ENCODE data around the gene FCSK. TPM values are rescaled to one million over a fixed set of nuclear protein-coding genes. Genes with fewer than 3 reads are reported as not detected.

FCSK gene
- total and polyA plus RNA-seq, 10 of the 15 experiments (the other 5 are each of a cell fraction or from before 2014, with no cell fraction given): 0.60 to 17.6 (median 7.4) TPM

DNA sequence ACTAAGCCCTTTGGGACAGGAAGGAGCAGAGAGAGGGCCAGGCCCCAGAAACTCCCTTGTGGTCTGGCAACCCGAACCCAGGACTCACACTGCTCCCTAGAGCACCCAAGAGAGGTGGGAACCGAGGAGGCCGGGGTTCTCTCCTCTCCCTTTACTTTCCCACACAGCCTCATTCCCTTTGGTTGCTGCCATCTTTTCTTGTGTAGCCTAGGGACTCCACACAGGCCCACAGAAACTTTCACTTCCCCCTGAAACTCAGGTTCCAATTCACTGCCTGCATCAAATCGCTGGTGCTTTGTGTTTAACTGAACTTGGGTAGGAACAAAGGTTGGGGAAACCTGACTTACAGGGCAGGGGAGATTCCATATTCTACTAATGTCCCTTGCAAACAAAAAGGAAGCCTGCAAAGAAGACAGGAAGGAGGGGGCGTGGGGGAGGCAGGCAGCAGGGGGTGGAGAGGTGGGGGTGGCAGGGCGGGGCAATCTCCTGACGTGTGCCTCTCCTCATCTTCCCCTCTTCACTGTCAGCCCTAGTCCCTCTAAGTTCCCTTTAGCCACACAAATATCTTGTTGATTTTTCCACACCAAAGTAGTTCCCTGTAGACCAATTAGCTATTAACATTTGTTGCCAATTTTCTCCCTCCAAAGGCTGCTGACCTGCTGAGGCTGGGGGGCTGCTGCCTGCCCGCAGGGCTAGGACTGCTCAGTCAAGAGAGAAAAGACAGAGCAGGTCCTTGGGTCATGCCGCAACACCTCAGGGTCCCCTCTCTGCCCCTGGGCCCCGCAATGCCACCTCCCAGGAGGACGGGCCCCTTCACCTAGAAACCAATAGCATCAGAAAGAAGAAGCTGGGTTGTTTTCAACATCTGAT lies 23.5 kb upstream of the FCSK start (continued):
- TF ChIP-seq, protein P1, sequence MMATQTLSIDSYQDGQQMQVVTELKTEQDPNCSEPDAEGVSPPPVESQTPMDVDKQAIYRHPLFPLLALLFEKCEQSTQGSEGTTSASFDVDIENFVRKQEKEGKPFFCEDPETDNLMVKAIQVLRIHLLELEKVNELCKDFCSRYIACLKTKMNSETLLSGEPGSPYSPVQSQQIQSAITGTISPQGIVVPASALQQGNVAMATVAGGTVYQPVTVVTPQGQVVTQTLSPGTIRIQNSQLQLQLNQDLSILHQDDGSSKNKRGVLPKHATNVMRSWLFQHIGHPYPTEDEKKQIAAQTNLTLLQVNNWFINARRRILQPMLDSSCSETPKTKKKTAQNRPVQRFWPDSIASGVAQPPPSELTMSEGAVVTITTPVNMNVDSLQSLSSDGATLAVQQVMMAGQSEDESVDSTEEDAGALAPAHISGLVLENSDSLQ (IDR thresholded peaks at IDR 0.05): peak; percentile 27; the same call in 1 of the 2 replicates
- TF ChIP-seq, protein P2, sequence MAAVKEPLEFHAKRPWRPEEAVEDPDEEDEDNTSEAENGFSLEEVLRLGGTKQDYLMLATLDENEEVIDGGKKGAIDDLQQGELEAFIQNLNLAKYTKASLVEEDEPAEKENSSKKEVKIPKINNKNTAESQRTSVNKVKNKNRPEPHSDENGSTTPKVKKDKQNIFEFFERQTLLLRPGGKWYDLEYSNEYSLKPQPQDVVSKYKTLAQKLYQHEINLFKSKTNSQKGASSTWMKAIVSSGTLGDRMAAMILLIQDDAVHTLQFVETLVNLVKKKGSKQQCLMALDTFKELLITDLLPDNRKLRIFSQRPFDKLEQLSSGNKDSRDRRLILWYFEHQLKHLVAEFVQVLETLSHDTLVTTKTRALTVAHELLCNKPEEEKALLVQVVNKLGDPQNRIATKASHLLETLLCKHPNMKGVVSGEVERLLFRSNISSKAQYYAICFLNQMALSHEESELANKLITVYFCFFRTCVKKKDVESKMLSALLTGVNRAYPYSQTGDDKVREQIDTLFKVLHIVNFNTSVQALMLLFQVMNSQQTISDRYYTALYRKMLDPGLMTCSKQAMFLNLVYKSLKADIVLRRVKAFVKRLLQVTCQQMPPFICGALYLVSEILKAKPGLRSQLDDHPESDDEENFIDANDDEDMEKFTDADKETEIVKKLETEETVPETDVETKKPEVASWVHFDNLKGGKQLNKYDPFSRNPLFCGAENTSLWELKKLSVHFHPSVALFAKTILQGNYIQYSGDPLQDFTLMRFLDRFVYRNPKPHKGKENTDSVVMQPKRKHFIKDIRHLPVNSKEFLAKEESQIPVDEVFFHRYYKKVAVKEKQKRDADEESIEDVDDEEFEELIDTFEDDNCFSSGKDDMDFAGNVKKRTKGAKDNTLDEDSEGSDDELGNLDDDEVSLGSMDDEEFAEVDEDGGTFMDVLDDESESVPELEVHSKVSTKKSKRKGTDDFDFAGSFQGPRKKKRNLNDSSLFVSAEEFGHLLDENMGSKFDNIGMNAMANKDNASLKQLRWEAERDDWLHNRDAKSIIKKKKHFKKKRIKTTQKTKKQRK (IDR thresholded peaks at IDR 0.05; ENCODE audit: low read depth, low read length): no peak
- TF ChIP-seq MEF2B (IDR thresholded peaks at IDR 0.05; ENCODE audit: partially characterized antibody, poor library complexity, severe bottlenecking) (peak; percentile 96), CBX5 (IDR thresholded peaks at IDR 0.05; ENCODE audit: low read depth) (no peak), CBX3 (IDR thresholded peaks at IDR 0.05; ENCODE audit: borderline replicate concordance, low read depth) (no peak), ETV6 (conservative IDR thresholded peaks at IDR 0.05 in 1 of 2, IDR thresholded peaks at IDR 0.05 in 1 of 2; ENCODE audit: borderline replicate concordance in 1 of 2, low read depth in 1 of 2) (peak in 1 of 2 experiments; percentile 96; a peak in 2 of 4 replicates), NRF1 (conservative IDR thresholded peaks at IDR 0.05; ENCODE audit: low read depth, low read length) (no peak), MTA3 (IDR thresholded peaks at IDR 0.05; ENCODE audit: borderline replicate concordance, low read length) (no peak), SIN3A (IDR thresholded peaks at IDR 0.05; ENCODE audit: low read depth, low read length) (no peak), SIX5 (IDR thresholded peaks at IDR 0.05; ENCODE audit: low read depth, low read length, severe bottlenecking) (no peak), POU2F2 (IDR thresholded peaks at IDR 0.05; ENCODE audit: borderline replicate concordance, low read depth, low read length) (peak; percentile 71; the same call in 2 of the 3 replicates)
